Activated gamma-delta T cell treated with Interleukin-2 at 50 U/mL for 16 hours (primary cell): ENCODE data around the gene SPATA31C1.
"Not testable (repeated sequence)": the region's sequence is repeated elsewhere in the genome, so short reads cannot be mapped to it uniquely, and the experiment has no call there.

Experiments used
- DNase-seq: peaks from one replicate; pipeline ENCODE4 v3.0.0-alpha.2; 2020

SPATA31C1 gene

GRCh38 chr9:87917662-87918061 is at the start of gene SPATA31C1:
Gene SPATA31C1 (plus strand): TSS chr9:87917962.
- DNase-seq: not testable (repeated sequence)

- no peak for DNase-seq
Measured at GRCh38 chr9:87868175-87868574, 49.6 kb upstream of the SPATA31C1 start.

DNA sequence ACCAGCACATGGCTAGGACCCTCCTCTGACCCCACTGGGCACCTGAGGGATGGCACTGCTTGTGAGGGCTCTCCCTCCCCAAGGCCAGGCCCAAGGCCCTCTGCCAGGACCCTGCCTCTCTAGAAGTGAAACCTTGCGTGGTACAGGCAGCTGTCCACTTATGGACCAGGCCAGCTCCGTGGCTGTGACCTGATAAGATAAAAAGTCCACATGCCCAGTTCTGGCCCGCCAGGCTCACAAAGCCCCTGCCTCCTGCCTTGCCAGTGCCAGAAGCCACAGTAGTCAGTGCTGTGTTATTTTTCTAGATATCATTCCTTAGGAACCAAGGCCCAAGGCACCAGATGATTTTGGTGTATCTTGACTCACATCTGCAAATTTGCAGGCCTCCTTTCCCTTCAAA is 49.1 kb upstream of the SPATA31C1 start:
- DNase-seq: no peak

DNA sequence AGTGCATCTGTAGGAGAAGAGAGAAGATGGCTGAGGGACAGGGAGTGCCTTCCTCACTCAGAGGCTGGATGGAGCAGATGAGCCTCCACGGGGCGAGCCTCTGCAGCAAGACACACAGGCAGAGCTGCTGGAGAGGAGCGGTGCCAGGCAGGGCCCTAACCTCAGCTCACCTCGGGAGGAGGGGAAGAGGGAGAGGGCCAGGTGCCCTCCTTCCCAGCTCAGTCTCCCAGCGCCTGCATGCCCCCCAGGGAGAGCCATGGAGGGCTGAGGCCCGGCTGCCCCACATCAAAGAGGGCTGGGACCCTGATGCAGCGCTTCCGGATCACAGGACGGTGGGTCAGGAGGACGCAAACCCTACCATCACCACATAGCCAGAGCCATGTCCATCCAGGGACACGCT is 48.7 kb upstream of the SPATA31C1 start:
- no peak for DNase-seq

- no peak for DNase-seq
Measured at GRCh38 chr9:87871425-87872078, 46.2 kb upstream of the SPATA31C1 start.

- no peak for DNase-seq
Measured at GRCh38 chr9:87872079-87872624, 45.6 kb upstream of the SPATA31C1 start.

GRCh38 chr9:87873607-87874303 is 44.0 kb upstream of the SPATA31C1 start:
- DNase-seq: no peak

DNA sequence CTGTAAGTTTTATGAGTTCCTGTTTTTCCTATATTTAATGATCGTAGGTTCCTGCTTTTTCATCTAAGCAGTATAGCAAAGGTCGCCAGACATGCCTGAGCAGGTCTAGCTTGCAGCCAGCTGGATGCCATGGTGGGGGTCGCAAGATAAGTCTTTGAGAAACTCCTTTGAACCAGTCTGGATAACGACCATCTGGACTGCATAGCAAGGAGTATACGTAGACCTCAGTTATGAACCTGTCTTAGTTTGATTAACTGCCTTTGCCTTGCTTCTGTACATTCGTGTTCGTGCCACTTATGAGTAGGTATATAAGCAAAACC is 43.5 kb upstream of the SPATA31C1 start:
- DNase-seq: no peak

- no peak for DNase-seq
Measured at GRCh38 chr9:87875060-87875459, 42.7 kb upstream of the SPATA31C1 start.

DNA sequence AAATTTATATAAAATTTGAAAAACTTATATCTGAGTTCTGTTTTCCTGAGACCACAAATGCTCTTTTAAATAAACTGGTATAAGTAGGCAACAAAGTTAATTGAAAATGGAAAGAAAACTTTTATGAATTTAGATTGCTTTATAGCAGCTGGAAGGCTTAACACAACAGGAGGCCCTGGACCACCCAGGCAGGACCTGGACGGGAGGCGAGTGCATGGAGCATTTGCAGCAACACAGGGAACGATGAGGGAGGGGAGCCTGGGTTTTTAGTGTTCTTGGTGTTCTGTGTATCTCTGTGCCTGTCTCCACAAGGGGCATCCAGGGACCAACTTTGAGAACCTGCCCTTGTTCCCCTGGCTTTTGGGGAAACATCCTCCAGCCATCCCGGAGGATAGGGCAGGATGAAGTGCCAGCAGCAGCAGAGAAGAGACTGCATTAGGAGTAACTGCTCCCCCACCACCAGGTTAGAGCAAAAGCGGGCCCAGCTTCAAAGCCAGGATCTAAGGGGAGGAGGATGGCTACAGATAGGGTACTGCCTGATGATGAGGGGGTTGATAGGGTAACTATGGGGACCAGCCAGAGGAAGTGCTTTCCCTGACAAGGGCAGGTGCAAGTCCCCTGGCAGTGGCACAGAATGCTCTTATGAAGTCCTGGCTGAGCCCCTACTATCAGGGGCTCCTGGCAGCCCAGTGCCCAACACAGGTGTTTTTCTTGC is 41.8 kb upstream of the SPATA31C1 start:
- DNase-seq: no peak

DNA sequence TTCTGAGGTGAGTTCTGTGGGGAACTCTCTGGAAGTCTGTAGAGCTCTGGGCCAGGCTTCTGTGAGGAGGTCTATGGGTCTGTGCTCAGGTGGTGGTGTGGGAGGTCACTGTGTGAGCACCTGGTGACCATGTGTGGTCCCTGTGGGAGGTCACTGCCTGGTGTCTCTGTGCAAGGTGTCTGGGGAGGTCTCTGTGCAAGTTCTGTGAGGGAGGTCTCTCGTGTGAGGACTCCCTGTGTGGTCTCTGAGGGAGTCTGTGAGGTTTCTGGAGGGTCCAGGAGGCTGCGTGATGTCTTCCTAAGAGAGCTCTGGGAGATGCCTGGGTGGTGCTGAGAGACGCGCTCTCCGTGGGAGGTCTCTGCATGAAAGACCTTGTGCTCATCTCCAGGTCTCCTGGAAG is 41.1 kb upstream of the SPATA31C1 start:
- no peak for DNase-seq

DNA sequence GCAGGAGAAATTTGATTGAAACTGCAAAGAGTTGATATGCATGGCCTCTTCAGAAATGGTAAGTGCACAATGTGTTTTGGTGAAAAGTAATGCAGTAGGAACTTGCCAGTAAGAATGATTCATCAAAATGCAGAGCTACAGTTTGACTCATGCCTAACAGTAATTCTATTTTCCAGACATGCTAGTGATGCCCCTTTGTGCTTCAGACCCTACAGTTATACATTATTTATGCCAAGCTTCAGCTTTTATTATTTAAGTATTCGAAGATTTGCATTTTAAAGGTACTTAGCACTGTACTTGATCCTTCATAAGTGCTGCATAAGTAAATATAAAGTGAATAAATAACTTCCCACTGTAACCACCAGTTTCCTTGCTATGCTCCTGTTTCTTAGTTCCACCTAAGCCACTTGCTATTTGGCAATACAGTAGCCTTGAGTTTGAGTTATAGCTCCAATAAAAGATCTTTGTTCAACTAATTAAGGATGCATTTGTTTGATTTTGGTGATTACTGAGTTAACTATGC is 38.7 kb upstream of the SPATA31C1 start:
- DNase-seq: no peak

GRCh38 chr9:87880116-87880515 is 37.6 kb upstream of the SPATA31C1 start:
- DNase-seq: no peak

DNA sequence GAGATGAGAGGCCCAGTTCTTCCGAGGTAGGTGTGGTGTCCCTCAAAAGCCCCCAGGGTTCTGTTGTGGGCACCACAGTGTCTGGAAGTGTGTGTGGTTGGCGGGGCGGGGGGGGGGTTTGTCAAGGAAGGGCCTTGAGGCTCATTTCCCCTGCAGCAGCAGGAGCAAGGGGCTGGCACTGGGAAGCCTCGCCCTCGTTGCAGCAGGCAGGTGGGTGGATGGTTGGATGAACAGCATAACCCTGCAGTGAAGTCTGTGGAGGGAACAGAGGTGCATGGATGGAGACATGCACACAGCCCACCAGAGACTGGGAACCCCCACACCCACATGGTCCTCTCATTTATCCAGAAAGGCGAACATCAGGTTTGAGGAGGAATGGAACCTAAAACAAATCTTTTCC is 37.1 kb upstream of the SPATA31C1 start:
- no peak for DNase-seq

DNA sequence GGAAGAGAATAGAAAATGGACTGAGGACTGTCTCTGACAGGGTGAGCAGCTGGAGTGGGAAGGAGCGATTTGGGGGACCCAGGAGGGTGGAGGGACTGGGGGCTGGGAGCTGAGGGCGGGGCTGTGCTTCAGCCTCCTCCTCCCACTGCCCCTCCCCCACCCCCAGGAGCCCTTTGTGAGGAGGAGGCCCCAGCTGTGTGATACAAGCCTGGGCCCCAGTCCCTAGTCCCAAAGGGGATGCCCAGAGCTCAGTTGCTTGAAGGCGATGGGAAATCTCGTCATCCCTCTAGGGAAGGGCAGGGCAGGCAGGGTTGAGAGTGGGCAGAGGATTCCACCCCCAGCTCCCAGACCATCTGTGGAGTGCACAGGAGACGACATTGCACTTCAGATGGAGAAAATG is 35.1 kb upstream of the SPATA31C1 start, which contains the start of gene SPATA31E1:
Gene SPATA31E1 (plus strand): TSS at position 251 of the 400 bp plus-strand sequence. CDS start 15 bp downstream, at position 266.
- DNase-seq: no peak

DNA sequence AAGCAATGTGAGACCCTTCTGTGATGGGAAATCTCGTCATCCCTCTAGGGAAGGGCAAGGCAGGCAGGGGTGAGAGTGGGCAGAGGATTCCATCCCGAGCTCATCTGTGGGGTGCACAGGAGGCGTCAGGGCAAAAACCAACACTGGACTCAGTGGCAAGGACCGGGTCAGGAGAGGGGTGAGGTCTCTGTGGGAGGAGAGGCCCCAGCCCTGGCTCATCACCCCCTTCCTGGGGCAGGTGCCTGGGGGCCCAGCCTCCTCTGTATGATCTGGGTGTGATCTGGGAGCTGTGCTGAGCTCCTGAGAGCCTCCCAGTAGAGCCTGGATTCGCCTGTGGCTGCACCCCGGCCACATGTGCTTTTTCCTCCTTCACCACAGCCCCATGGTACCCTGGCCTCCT is 34.5 kb upstream of the SPATA31C1 start:
- DNase-seq: no peak

GRCh38 chr9:87883990-87884389 is 33.8 kb upstream of the SPATA31C1 start:
- no peak for DNase-seq

- DNase-seq: no peak
Measured at GRCh38 chr9:87884578-87885459, 32.9 kb upstream of the SPATA31C1 start.

GRCh38 chr9:87885484-87886189 is 32.1 kb upstream of the SPATA31C1 start:
- DNase-seq: no peak

- DNase-seq: no peak
Measured at GRCh38 chr9:87886210-87886932, 31.4 kb upstream of the SPATA31C1 start.

- no peak for DNase-seq
Measured at GRCh38 chr9:87886933-87887505, 30.7 kb upstream of the SPATA31C1 start.
